BLaER1 (cell line): Measurements from ENCODE around the gene RNASE2.
"Not testable (repeated sequence)": the region's sequence is repeated elsewhere in the genome, so short reads cannot be mapped to it uniquely, and the experiment has no call there.

Source experiments
- H3K27ac ChIP-seq: shearing (Covaris generic); formaldehyde crosslinking; 2 replicates; pipeline ENCODE4 v1.8.1; 2022
- H3K27me3 ChIP-seq: shearing (Covaris generic); formaldehyde crosslinking; 2 replicates; pipeline ENCODE4 v1.8.1; 2022
- H3K36me3 ChIP-seq: shearing (Covaris generic); formaldehyde crosslinking; 2 replicates; pipeline ENCODE4 v1.8.1; 2022
- H3K4me1 ChIP-seq: shearing (Covaris generic); formaldehyde crosslinking; 2 replicates; pipeline ENCODE4 v1.8.1; 2022
- H3K4me2 ChIP-seq: shearing (Covaris generic); formaldehyde crosslinking; 2 replicates; pipeline ENCODE4 v1.8.1; 2022
- H3K4me3 ChIP-seq: shearing (Covaris generic); formaldehyde crosslinking; 2 replicates; pipeline ENCODE4 v1.8.1; 2022
- H3K9ac ChIP-seq: shearing (Covaris generic); formaldehyde crosslinking; 2 replicates; pipeline ENCODE4 v1.8.1; 2022
- H3K9me3 ChIP-seq: shearing (Covaris generic); formaldehyde crosslinking; 2 replicates; pipeline ENCODE4 v1.8.1; 2022
- H4K20me1 ChIP-seq: shearing (Covaris generic); formaldehyde crosslinking; 2 replicates; pipeline ENCODE4 v1.8.1; 2022
- Cebpa-rat ChIP-seq: shearing (Covaris generic); IDR thresholded peaks from 2 replicates; pipeline ENCODE4 v1.8.1; 2022

RNASE2 gene

GRCh38 chr14:20982646-20983369 is 27.5 kb downstream of the RNASE2 start:
- Histone ChIP-seq H3K9me3 (no peaks in the 10 kb centered on the region), H3K27me3 (no peaks in the 10 kb centered on the region), H3K4me3 (no peak overlapping the region), H3K4me2 (no peak overlapping the region), H3K4me1 (no peaks in the 10 kb centered on the region), H3K36me3 (no peaks in the 10 kb centered on the region), H3K9ac (no peak overlapping the region), H3K27ac (no peak overlapping the region), H4K20me1 (no peaks in the 10 kb centered on the region)
- no peak for TF ChIP-seq Cebpa-rat

GRCh38 chr14:20985650-20986049 is 30.4 kb downstream of the RNASE2 start:
- not testable (repeated sequence) for H3K9ac ChIP-seq, H4K20me1 ChIP-seq, H3K27ac ChIP-seq, H3K9me3 ChIP-seq, H3K36me3 ChIP-seq, H3K27me3 ChIP-seq, H3K4me2 ChIP-seq, H3K4me3 ChIP-seq
- peaks cover 11% of the 10 kb centered on the region for H3K4me1 ChIP-seq

GRCh38 chr14:20986811-20987210 is 31.5 kb downstream of the RNASE2 start:
- H3K9me3 ChIP-seq = no peaks in the 10 kb centered on the region
- H3K27me3 ChIP-seq = no peaks in the 10 kb centered on the region
- no peak overlapping the region for H3K27ac ChIP-seq
- peaks cover 23% of the 10 kb centered on the region for H3K4me1 ChIP-seq
- peaks cover 6% of the 10 kb centered on the region for H3K36me3 ChIP-seq
- H3K4me2 ChIP-seq = no peak overlapping the region
- no peaks in the 10 kb centered on the region for H4K20me1 ChIP-seq
- no peak overlapping the region for H3K4me3 ChIP-seq
- TF ChIP-seq Cebpa-rat = no peak
- no peak overlapping the region for H3K9ac ChIP-seq

GRCh38 chr14:20988717-20989470 is 33.6 kb downstream of the RNASE2 start:
- peak overlapping the region; percentile 58; the same call in 1 of the 2 replicates for H3K27ac ChIP-seq
- peak overlapping the region; percentile 52; the same call in 1 of the 2 replicates for H3K9ac ChIP-seq
- H3K27me3 ChIP-seq = no peaks in the 10 kb centered on the region
- TF ChIP-seq Cebpa-rat = no peak
- H3K4me2 ChIP-seq = peak overlapping the region; percentile 81
- no peaks in the 10 kb centered on the region for H4K20me1 ChIP-seq
- H3K9me3 ChIP-seq = no peaks in the 10 kb centered on the region
- peaks cover 27% of the 10 kb centered on the region for H3K36me3 ChIP-seq
- H3K4me1 ChIP-seq = peaks cover 27% of the 10 kb centered on the region
- peak overlapping the region; percentile 86 for H3K4me3 ChIP-seq

- TF ChIP-seq Cebpa-rat = no peak
- Histone ChIP-seq H3K4me1 (peaks cover 27% of the 10 kb centered on the region), H3K9me3 (no peaks in the 10 kb centered on the region), H3K27me3 (no peaks in the 10 kb centered on the region), H4K20me1 (no peaks in the 10 kb centered on the region), H3K36me3 (peaks cover 32% of the 10 kb centered on the region), H3K27ac (peak overlapping the region; percentile 58; the same call in 1 of the 2 replicates), H3K4me3 (peak overlapping the region; percentile 86), H3K9ac (peak overlapping the region; percentile 52; the same call in 1 of the 2 replicates), H3K4me2 (peak overlapping the region; percentile 81)
Observed at GRCh38 chr14:20989471-20989786, 34.1 kb downstream of the RNASE2 start.

GRCh38 chr14:20989787-20990600 is 34.7 kb downstream of the RNASE2 start, which contains the start of gene METTL17:
Gene METTL17 (plus strand): TSS chr14:20989980. CDS start chr14:20990003, 23 bp downstream.
- Histone ChIP-seq H3K27me3 (no peaks in the 10 kb centered on the region), H3K4me3 (peak within 1 kb of the TSS; percentile 86), H3K4me1 (peaks cover 27% of the 10 kb centered on the region), H4K20me1 (no peaks in the 10 kb centered on the region), H3K9me3 (no peaks in the 10 kb centered on the region), H3K36me3 (peaks cover 38% of the 10 kb centered on the region), H3K27ac (peak within 1 kb of the TSS; percentile 75), H3K4me2 (peak within 1 kb of the TSS; percentile 81), H3K9ac (peak within 1 kb of the TSS; percentile 83)
- no peak for TF ChIP-seq Cebpa-rat

GRCh38 chr14:20996521-20996920 is 41.2 kb downstream of the RNASE2 start:
- Histone ChIP-seq H4K20me1 (no peaks in the 10 kb centered on the region), H3K27me3 (no peaks in the 10 kb centered on the region), H3K4me2 (no peak overlapping the region), H3K4me1 (peaks cover 7% of the 10 kb centered on the region), H3K4me3 (no peak overlapping the region), H3K9ac (no peak overlapping the region), H3K36me3 (peaks cover 62% of the 10 kb centered on the region), H3K27ac (no peak overlapping the region), H3K9me3 (no peaks in the 10 kb centered on the region)
- TF ChIP-seq Cebpa-rat = no peak

- no peak for TF ChIP-seq Cebpa-rat
- no peak overlapping the region for H3K27ac ChIP-seq
- no peaks in the 10 kb centered on the region for H3K9me3 ChIP-seq
- no peak overlapping the region for H3K9ac ChIP-seq
- no peaks in the 10 kb centered on the region for H3K27me3 ChIP-seq
- no peak overlapping the region for H3K4me3 ChIP-seq
- peaks cover 1% of the 10 kb centered on the region; the same call in 1 of the 2 replicates for H3K4me1 ChIP-seq
- peaks cover 56% of the 10 kb centered on the region for H3K36me3 ChIP-seq
- no peaks in the 10 kb centered on the region for H4K20me1 ChIP-seq
- no peak overlapping the region for H3K4me2 ChIP-seq
Observed at GRCh38 chr14:20997115-20997514, 41.8 kb downstream of the RNASE2 start.

- H3K9ac ChIP-seq = no peak overlapping the region
- no peak overlapping the region for H3K4me3 ChIP-seq
- no peaks in the 10 kb centered on the region for H3K27me3 ChIP-seq
- H3K9me3 ChIP-seq = no peaks in the 10 kb centered on the region
- H3K27ac ChIP-seq = no peak overlapping the region
- peaks cover 51% of the 10 kb centered on the region for H3K36me3 ChIP-seq
- no peak overlapping the region for H3K4me2 ChIP-seq
- no peaks in the 10 kb centered on the region for H4K20me1 ChIP-seq
- no peaks in the 10 kb centered on the region for H3K4me1 ChIP-seq
- no peak for TF ChIP-seq Cebpa-rat
Observed at GRCh38 chr14:20997564-20997963, 42.3 kb downstream of the RNASE2 start.
